Measurements from ENCODE around the gene ZNF718. TPM values are rescaled to one million over a fixed set of nuclear protein-coding genes. Genes with fewer than 3 reads are reported as not detected.

ZNF718 gene
- total and polyA plus RNA-seq, 2 experiments from 2014 or later: 9.7 to 35.1 TPM

DNA sequence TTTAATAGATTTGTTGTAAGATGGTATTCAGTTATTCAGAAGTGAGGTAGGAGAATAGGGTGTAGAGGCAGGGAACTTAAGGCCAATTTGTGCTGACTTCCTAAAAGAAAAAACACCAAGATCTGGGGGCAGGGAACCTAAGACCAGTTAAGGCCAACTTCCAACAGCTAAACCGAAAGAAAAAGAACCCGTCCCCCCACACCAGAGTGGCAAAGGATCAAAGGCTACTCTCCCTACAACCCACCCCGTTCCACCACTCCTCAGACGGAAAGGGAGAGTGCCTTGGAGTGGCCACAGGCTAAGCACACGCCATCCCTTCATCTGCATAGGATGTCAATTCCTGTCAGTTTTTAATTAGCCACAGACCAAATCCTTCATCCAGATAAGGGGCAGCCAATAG, 3.7 kb upstream of the ZNF718 start (continued):
- TF ChIP-seq, protein P1, sequence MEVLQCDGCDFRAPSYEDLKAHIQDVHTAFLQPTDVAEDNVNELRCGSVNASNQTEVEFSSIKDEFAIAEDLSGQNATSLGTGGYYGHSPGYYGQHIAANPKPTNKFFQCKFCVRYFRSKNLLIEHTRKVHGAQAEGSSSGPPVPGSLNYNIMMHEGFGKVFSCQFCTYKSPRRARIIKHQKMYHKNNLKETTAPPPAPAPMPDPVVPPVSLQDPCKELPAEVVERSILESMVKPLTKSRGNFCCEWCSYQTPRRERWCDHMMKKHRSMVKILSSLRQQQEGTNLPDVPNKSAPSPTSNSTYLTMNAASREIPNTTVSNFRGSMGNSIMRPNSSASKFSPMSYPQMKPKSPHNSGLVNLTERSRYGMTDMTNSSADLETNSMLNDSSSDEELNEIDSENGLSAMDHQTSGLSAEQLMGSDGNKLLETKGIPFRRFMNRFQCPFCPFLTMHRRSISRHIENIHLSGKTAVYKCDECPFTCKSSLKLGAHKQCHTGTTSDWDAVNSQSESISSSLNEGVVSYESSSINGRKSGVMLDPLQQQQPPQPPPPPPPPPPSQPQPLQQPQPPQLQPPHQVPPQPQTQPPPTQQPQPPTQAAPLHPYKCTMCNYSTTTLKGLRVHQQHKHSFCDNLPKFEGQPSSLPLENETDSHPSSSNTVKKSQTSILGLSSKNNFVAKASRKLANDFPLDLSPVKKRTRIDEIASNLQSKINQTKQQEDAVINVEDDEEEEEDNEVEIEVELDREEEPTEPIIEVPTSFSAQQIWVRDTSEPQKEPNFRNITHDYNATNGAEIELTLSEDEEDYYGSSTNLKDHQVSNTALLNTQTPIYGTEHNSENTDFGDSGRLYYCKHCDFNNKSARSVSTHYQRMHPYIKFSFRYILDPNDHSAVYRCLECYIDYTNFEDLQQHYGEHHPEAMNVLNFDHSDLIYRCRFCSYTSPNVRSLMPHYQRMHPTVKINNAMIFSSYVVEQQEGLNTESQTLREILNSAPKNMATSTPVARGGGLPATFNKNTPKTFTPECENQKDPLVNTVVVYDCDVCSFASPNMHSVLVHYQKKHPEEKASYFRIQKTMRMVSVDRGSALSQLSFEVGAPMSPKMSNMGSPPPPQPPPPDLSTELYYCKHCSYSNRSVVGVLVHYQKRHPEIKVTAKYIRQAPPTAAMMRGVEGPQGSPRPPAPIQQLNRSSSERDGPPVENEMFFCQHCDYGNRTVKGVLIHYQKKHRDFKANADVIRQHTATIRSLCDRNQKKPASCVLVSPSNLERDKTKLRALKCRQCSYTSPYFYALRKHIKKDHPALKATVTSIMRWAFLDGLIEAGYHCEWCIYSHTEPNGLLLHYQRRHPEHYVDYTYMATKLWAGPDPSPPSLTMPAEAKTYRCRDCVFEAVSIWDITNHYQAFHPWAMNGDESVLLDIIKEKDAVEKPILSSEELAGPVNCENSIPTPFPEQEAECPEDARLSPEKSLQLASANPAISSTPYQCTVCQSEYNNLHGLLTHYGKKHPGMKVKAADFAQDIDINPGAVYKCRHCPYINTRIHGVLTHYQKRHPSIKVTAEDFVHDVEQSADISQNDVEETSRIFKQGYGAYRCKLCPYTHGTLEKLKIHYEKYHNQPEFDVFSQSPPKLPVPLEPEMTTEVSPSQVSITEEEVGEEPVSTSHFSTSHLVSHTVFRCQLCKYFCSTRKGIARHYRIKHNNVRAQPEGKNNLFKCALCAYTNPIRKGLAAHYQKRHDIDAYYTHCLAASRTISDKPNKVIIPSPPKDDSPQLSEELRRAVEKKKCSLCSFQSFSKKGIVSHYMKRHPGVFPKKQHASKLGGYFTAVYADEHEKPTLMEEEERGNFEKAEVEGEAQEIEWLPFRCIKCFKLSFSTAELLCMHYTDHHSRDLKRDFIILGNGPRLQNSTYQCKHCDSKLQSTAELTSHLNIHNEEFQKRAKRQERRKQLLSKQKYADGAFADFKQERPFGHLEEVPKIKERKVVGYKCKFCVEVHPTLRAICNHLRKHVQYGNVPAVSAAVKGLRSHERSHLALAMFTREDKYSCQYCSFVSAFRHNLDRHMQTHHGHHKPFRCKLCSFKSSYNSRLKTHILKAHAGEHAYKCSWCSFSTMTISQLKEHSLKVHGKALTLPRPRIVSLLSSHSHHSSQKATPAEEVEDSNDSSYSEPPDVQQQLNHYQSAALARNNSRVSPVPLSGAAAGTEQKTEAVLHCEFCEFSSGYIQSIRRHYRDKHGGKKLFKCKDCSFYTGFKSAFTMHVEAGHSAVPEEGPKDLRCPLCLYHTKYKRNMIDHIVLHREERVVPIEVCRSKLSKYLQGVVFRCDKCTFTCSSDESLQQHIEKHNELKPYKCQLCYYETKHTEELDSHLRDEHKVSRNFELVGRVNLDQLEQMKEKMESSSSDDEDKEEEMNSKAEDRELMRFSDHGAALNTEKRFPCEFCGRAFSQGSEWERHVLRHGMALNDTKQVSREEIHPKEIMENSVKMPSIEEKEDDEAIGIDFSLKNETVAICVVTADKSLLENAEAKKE (CRISPR knock-in tag; IDR thresholded peaks at IDR 0.05): no peak
- TF ChIP-seq, protein P2, sequence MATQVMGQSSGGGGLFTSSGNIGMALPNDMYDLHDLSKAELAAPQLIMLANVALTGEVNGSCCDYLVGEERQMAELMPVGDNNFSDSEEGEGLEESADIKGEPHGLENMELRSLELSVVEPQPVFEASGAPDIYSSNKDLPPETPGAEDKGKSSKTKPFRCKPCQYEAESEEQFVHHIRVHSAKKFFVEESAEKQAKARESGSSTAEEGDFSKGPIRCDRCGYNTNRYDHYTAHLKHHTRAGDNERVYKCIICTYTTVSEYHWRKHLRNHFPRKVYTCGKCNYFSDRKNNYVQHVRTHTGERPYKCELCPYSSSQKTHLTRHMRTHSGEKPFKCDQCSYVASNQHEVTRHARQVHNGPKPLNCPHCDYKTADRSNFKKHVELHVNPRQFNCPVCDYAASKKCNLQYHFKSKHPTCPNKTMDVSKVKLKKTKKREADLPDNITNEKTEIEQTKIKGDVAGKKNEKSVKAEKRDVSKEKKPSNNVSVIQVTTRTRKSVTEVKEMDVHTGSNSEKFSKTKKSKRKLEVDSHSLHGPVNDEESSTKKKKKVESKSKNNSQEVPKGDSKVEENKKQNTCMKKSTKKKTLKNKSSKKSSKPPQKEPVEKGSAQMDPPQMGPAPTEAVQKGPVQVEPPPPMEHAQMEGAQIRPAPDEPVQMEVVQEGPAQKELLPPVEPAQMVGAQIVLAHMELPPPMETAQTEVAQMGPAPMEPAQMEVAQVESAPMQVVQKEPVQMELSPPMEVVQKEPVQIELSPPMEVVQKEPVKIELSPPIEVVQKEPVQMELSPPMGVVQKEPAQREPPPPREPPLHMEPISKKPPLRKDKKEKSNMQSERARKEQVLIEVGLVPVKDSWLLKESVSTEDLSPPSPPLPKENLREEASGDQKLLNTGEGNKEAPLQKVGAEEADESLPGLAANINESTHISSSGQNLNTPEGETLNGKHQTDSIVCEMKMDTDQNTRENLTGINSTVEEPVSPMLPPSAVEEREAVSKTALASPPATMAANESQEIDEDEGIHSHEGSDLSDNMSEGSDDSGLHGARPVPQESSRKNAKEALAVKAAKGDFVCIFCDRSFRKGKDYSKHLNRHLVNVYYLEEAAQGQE (IDR thresholded peaks at IDR 0.05; ENCODE audit: unreplicated experiment): no peak
- TF ChIP-seq NANOG (IDR thresholded peaks at IDR 0.05; ENCODE audit: borderline replicate concordance): no peak

DNA sequence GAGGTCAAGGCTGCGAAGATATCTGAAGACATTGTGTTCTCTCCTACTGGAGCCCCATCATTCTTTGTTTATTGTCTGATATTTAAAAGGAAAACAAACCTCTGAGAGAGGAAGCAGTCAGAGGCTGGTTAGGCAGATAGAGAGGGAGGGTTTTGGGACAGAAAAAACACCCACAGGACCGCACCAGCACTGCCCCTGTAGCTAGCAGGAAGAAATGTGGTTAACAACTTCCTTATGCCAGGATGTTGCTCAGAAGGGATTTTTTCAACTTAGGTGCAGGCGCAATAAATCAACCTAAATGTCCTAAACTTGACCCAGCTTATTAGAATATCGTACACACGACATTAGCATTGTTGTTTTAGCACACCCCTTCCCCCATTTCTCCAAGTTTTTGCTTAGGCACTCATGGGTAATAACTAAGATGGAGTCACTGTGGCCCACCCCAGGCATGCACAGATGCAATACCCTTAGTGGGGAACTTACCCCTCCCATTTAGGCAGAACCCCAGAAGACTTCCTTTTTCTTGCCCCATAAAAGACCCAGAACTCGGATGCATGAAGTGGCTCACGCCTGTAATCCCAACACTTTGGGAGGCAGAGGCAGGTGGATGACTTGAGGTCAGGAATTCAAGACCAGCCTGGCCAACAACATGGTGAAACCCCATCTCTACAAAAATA, 2.8 kb upstream of the ZNF718 start:
- peak overlapping the region; percentile 76 for H2AFZ ChIP-seq
- DNase-seq (ENCODE audit: low spot score) (no peak), ATAC-seq (no peak)
- peaks cover 8% of the 10 kb centered on the region for H3K4me1 ChIP-seq (ENCODE audit: insufficient read depth)
- H3K27me3 ChIP-seq (ENCODE audit: insufficient read depth): no peaks in the 10 kb centered on the region
- no peak overlapping the region for H3K4me2 ChIP-seq
- H3K4me3 ChIP-seq: no peak overlapping the region
- peaks cover 15% of the 10 kb centered on the region for H3K27me3 Mint-ChIP-seq (ENCODE audit: insufficient read depth, low read depth, poor library complexity)
- H3K27ac Mint-ChIP-seq: no peak overlapping the region
- H3K9me2 ChIP-seq (ENCODE audit: insufficient read depth): no peaks in the 10 kb centered on the region
- no peaks in the 10 kb centered on the region for H3F3A ChIP-seq (replicated peaks; ENCODE audit: low read depth)
- H4K20me1 ChIP-seq (replicated peaks; ENCODE audit: insufficient read depth): peaks cover 18% of the 10 kb centered on the region
- H3K36me3 ChIP-seq (ENCODE audit: insufficient read depth): peaks cover 6% of the 10 kb centered on the region
- H3K79me2 ChIP-seq (replicated peaks; ENCODE audit: insufficient read depth): peaks cover 19% of the 10 kb centered on the region
- peaks cover 6% of the 10 kb centered on the region; the same call in 2 of the 3 replicates for H3K4me1 Mint-ChIP-seq
- H3K4me3 Mint-ChIP-seq: no peak overlapping the region
- peaks cover 19% of the 10 kb centered on the region for H3K36me3 Mint-ChIP-seq (ENCODE audit: low read depth)
- no peak overlapping the region for H3K27ac ChIP-seq (ENCODE audit: low read depth)
- H3K9me3 Mint-ChIP-seq: peaks cover 13% of the 10 kb centered on the region
- TF ChIP-seq EZH2 (IDR thresholded peaks at IDR 0.05; ENCODE audit: low read depth, unreplicated experiment) (no peak), JUNB (IDR thresholded peaks at IDR 0.05; ENCODE audit: unreplicated experiment) (no peak)
- TF ChIP-seq, protein P3, sequence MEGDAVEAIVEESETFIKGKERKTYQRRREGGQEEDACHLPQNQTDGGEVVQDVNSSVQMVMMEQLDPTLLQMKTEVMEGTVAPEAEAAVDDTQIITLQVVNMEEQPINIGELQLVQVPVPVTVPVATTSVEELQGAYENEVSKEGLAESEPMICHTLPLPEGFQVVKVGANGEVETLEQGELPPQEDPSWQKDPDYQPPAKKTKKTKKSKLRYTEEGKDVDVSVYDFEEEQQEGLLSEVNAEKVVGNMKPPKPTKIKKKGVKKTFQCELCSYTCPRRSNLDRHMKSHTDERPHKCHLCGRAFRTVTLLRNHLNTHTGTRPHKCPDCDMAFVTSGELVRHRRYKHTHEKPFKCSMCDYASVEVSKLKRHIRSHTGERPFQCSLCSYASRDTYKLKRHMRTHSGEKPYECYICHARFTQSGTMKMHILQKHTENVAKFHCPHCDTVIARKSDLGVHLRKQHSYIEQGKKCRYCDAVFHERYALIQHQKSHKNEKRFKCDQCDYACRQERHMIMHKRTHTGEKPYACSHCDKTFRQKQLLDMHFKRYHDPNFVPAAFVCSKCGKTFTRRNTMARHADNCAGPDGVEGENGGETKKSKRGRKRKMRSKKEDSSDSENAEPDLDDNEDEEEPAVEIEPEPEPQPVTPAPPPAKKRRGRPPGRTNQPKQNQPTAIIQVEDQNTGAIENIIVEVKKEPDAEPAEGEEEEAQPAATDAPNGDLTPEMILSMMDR (conservative IDR thresholded peaks at IDR 0.05; ENCODE audit: low read depth in 2 of 2): no peak

Data from GM23338 (cell line).